Hippocampal formation (tissue), 2 donors: ENCODE measurements around the gene ANKRD16.
"Not testable (repeated sequence)": the region's sequence is repeated elsewhere in the genome, so short reads cannot be mapped to it uniquely, and the experiment has no call there.

Experiments
- DNase-seq, 2 donors: peaks; one replicate each; lab custom pipeline; 2025; lab: John Stamatoyannopoulos, UW

The ANKRD16 gene

DNA sequence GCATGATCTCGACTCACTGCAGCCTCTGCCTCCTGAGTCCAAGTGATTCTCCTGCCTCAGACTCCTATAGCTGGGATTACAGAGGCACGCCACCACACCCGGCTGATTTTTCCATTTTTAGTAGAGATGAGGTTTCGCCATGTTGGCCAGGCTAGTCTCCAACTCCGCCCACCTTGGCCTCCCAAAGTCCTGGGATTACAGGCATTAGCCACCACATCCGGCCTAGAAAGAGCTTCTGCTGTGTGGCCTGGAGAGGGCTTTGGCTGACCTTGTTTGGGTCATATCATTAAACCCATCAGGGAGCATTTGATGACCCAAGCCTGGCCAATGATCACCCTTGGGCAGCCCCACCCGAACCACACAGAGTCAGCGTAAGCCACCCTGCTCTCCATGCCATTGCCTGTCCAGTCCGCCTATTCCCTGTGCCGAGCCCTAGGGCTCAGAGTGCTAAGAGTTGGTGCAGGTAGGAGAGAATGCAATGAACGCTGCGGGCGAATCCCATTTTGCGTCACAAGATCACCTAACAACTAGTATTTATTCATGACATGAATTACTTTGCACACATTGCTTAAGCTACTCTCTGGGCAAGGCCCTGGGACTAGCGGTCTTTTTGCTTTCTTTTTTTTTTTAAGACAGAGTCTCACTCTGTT is 54.1 kb downstream of the ANKRD16 start:
- no peak for DNase-seq

DNA sequence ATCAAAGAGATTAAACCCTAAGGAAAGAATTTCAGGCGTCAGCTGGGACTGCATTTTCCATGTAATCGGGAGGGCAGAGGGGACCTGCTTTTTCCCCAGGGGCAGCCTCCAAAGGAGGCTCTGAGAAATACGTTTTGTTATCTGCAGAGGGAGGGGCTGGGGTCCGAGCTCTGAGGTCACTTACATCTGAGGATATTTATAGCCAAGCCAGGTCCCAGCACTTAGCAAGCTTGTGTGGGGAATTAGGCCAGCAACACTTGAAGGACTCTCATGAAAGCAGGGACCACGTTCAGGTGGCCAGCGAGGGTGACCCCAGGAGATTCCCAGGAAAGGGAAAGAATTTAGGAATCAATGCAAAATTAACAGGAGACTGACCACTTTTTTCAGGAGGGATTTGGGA is 55.9 kb downstream of the ANKRD16 start:
- no peak for DNase-seq

- DNase-seq, result no peak
These were observed 56.7 kb downstream of the ANKRD16 start for GRCh38 chr10:5832946-5833345.

DNA sequence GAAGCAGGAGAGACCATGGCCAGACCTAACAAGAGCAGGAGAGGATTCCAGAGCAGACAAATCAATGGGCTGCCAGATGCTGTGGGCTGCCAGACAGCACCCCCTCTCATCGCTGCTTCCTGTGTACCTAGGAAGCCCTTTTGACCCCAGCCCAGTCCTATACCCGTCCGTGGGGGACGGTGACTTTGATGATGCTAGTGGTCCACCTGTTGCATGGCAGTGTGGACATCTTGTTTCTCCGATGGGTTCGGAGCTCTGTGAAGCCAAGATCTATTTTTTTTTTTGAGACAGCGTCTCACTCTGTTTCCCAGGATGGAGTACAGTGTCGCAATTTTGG is 58.3 kb downstream of the ANKRD16 start:
- DNase-seq, result no peak

DNA sequence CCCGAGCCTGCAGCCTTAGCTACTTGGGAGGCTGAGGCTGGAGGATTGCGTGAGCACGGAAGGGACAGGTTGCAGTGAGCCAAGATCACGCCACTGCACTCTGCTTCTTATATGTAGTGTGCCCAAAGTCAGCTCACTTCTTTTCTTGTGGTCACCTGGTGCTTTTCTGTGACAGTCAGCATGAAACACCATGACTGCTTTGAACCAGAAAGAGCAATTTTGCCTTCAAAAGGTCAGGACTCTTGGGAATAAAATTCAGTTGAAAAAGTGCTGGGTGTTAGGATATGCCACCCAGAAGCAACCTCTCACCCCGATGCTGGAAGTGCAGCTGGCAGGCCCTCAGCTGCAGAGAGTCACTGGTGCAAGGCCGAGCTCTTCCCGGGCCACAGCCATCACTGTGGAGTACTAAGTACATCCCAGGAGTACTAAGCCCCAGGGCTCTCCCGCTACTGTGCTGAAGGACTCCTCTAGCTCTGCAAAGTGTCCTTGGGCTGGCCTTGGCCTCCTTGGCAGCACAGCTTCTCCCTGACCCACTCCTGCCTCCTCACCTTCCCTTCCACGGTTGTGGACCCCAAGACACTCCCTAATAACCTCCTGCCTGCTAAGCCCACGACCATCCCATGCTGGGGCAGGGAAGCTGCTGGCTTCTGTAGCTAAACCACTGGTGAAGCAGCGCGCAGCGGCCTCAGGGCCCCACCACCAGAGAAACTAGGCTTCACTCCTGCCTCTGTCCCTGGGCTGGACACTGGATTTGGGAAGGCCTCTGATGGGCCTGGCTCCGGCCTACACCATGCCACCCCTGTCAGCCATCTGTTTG is 58.9 kb downstream of the ANKRD16 start:
- no peak for DNase-seq

DNA sequence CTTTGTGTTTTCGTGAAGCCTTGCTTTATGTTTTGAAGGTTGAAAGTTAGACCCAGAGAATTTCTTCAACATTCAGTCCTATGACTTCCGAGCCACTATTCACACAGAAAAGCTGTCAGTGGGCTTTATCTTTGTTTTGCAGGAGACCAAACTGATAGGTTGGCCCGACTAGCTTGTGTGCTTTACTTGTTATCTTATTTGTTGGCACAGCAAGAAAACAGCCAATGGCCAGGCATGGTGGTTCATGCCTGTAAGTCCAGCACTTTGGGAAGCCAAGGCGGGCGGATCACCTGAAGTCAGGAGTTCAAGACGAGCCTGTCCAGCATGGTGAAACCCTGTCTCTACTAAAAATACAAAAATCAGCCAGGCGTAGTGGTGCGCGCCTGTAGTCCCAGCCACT is 60.4 kb downstream of the ANKRD16 start:
- no peak for DNase-seq

- DNase-seq, result no peak
These were observed 61.0 kb downstream of the ANKRD16 start for GRCh38 chr10:5828725-5829124.

DNA sequence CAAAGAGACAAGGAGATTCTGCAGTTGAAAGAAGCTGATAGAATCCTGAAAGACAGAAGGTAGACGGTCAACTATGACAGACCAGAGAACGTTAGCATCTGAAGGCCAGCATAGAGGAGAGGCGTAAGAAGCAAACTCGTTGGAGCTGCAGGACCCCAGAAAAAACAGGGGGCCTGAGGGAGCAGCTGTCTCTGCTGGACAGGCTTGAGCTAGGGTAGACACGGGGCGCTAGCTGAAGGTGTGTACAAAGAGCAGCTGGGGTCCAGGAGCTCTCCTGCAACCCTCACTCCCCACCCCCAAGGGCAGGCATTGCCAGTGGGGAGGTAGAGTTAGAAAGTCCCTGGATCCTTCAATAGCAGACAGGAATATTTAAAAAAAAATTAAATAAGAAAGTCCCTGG is 61.9 kb downstream of the ANKRD16 start:
- no peak for DNase-seq

- DNase-seq, result not testable (repeated sequence)
These were observed 63.2 kb downstream of the ANKRD16 start for GRCh38 chr10:5826511-5826910.

- peak in 1 of 2 donors; percentile 4 for DNase-seq
These were observed 70.8 kb downstream of the ANKRD16 start for GRCh38 chr10:5818894-5819293.

GRCh38 chr10:5818048-5818331 is 71.7 kb downstream of the ANKRD16 start:
- DNase-seq, result no peak

- DNase-seq, result no peak
These were observed 72.2 kb downstream of the ANKRD16 start for GRCh38 chr10:5817322-5818047.

DNA sequence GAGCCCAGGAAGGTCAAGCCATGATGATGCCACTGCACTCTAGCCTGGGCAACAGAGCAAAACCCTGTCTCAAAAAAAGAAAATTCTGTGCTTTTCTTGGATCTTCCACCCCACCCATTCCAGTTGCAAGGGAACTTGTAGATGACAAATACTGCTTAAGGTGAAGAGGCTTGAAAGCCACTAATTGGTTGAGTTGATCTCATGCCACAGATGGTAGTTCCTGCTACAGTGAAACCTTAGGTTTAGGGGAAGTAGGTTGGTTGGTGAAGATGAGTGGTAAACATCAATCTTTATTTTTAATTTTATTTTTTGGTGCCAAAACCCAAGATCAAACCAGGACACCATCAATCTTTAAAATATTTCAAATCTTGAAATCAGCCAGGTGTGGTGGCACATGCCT is 73.5 kb downstream of the ANKRD16 start:
- DNase-seq, result no peak

GRCh38 chr10:5814110-5815107 is 75.3 kb downstream of the ANKRD16 start:
- DNase-seq, result no peak

DNA sequence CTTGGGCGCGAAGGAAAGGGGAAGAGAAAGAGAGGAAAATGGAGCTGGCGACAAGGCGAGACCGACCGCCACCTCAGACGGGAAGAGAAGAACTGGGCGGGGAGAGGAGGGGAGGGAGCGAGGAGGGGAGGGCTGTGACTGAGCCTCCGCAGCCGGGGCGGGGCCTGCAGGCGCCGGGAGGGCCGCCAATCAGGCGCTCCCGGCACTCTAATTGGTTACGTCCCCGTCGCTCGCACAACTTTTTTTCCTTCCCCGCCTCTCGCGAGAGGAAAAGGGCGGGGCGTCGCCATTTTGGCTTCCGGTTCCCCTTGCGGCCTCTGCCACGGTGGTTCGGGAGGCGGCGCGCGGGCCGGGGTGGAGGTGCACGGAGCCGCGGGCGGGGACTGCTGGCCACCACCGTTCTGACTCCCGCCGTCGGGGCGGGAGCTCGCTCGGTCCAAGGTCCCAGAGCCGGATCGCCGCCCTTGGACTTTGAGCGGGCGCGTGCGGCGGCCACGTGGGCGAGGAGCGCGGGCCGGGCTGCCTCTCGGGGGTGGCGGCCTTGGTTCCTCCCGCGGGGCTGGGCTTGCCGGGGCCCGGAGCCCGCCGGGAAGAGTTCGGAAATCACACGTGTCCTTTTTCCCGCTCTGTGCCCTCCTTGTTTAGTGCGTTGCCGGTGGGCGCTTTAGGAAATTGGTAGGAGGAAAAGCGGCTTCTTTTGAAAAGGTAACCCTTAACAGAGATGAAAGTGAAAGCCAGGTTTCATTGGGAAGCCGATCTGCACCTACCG is 76.2 kb downstream of the ANKRD16 start, which contains the start of gene GDI2:
Gene GDI2 (minus strand): TSS at position 94 of the 769 bp plus-strand sequence. CDS start 176 bp downstream, outside the sequence.
- DNase-seq, result peak; percentile 93 to 95

DNA sequence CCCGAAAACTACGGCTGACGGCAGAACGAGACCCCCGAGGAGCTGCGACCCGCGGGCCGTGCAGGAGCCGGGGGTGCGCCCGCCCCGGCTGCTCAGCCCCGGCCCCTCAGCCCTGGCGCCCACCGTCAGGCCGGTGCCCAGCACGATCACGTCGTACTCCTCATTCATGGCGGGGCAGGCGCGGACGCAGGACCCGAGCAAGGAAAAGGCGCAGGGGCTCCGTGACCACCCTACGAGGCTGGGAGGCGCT is 76.7 kb downstream of the ANKRD16 start:
- DNase-seq, result no peak

DNA sequence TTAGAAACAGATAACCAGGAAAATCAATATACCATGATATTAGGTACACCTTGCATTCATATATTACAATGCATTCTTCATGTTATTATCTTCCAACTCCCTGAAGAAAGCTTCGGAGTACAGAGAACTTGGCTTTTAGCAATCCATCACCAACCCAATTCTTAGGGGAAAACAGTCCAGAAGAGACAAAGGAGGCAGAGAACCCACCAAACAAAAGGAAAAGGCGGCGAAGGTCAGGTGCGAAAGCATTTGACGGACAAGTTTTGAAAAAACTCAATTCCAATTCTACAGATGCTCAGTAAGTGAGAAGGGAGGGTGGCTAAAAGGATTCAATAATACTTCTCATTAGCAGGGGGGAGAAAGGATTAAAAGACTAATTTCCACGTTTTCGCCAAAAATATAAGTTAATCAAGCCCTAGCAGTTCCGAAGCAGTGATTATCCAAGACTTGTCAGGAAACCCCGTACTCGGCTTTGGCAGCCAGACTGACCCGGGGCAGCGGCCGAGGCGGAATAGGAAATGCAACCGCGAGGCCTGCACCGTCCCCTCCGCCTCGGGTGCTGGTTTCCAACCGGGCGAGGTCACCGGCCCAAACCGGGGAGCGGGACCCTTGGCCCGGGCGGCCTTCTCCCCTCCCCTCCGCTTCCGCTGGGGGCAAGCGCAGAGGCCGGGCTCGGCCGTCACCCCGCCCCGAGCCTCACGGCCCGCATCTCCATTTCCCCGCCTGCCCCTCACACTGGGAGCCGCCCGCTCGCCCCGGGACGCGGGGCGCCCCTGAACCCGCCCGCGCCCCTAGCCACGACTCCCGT is 77.2 kb downstream of the ANKRD16 start:
- peak in 1 of 2 donors; percentile 42 for DNase-seq
